A549 (cell line): ENCODE measurements around the gene BLACAT1. TPM values are rescaled to one million over a fixed set of nuclear protein-coding genes. Genes with fewer than 3 reads are reported as not detected.

Source experiments
- ATAC-seq, 2 experiments: fragments of 200-7000 bp in 1 of 2; fragments of >200 bp in 1 of 2; cut with Nextera tagmentation in 1 of 2; cut with Tn5 transposase in 1 of 2; 3 replicates each; pipeline versions ENCODE4 v1.8.0 to v1.9.1; 2018 to 2020; ENCODE audit warnings: mild to moderate bottlenecking in 1 of 2, moderate library complexity in 1 of 2
- CTCF ChIA-PET: fragments of 300-600 bp; sonication (Branson Sonifier 250); formaldehyde crosslinking; extraction: SDS; loops from one replicate; lab custom pipeline; 2021; ENCODE audit warnings: antibody characterized with exemption, inconsistent platforms; lab: Yijun Ruan, JAX
- POLR2A ChIA-PET: fragments of 350-600 bp; formaldehyde crosslinking; extraction: SDS; loops from one replicate; lab custom pipeline; 2021; ENCODE audit warnings: antibody characterized with exemption, inconsistent platforms; lab: Yijun Ruan, JAX
- DNase-seq, 2 experiments: peaks; one replicate each; pipeline versions ENCODE4 v3.0.0 to v3.0.0-alpha.2; 2011 to 2016; ENCODE audit warnings: low read depth in 1 of 2, low spot score in 1 of 2
- FAIRE-seq: peaks from 2 replicates; lab custom pipeline; 2011; peaks lifted over from hg19 to GRCh38; lab: Jason Lieb, UNC
- H3K27ac ChIP-seq, 2 experiments: fragments of >200 bp; sonication (Bioruptor Twin); formaldehyde crosslinking; 3 replicates each; pipeline ENCODE4 v1.5.1; 2016 to 2017
- H3K4me1 ChIP-seq: fragments of >200 bp; sonication (Bioruptor Twin); formaldehyde crosslinking; 3 replicates; pipeline ENCODE4 v1.6.1; 2016
- H3K4me2 ChIP-seq: fragments of >200 bp; sonication (Bioruptor Twin); formaldehyde crosslinking; 3 replicates; pipeline ENCODE4 v1.6.1; 2016
- H3K4me3 ChIP-seq: fragments of >200 bp; sonication (Bioruptor Twin); formaldehyde crosslinking; 3 replicates; pipeline ENCODE4 v1.5.1; 2016
- H3K9me3 ChIP-seq: fragments of >200 bp; sonication (Bioruptor Twin); formaldehyde crosslinking; 3 replicates; pipeline ENCODE4 v1.6.1; 2016
- CHD2 ChIP-seq: fragments of 150-350 bp; IDR thresholded peaks from 2 replicates; pipeline ENCODE4 v1.6.1; 2014; ENCODE audit warnings: low read length; ENCODE audit not compliant: partially characterized antibody
- CTCF ChIP-seq: fragments of >200 bp; sonication (Bioruptor Twin); formaldehyde crosslinking; IDR thresholded peaks from 3 replicates; pipeline ENCODE4 v1.5.1; 2016
- EHF ChIP-seq: fragments of 250-450 bp; sonication (Bioruptor Pico); IDR thresholded peaks from 2 replicates; pipeline ENCODE4 v1.5.0; 2020; ENCODE audit warnings: mild to moderate bottlenecking
- FOSB ChIP-seq: fragments of 250-450 bp; sonication (Bioruptor Pico); IDR thresholded peaks from 2 replicates; pipeline ENCODE4 v1.5.0; 2020; ENCODE audit warnings: mild to moderate bottlenecking, moderate library complexity
- JUN ChIP-seq, 2 experiments: fragments of >200 bp; sonication (Bioruptor Twin); formaldehyde crosslinking; IDR thresholded peaks; 2 replicates in 1 of 2; 3 replicates in 1 of 2; pipeline ENCODE4 v1.6.1; 2016 to 2017
- MAZ ChIP-seq: fragments of 150-350 bp; IDR thresholded peaks from 2 replicates; pipeline ENCODE4 v1.6.1; 2014; ENCODE audit warnings: antibody characterized with exemption, low read depth, low read length, borderline replicate concordance
- RAD21 ChIP-seq, 2 experiments: fragments of >200 bp in 1 of 2; sonication (Bioruptor Twin) in 1 of 2; formaldehyde crosslinking in 1 of 2; IDR thresholded peaks in 1 of 2; conservative IDR thresholded peaks in 1 of 2; 2 replicates in 1 of 2; 3 replicates in 1 of 2; pipeline ENCODE4 v1.6.1; 2012 to 2018; ENCODE audit warnings: inconsistent platforms in 1 of 2
- REST ChIP-seq: fragments of 200-600 bp; sonication (generic); IDR thresholded peaks from 2 replicates; pipeline ENCODE4 v1.6.1; 2016; ENCODE audit warnings: antibody characterized with exemption, mild to moderate bottlenecking, moderate library complexity
- SMC3 ChIP-seq: fragments of >200 bp; sonication (Bioruptor Twin); formaldehyde crosslinking; IDR thresholded peaks from 3 replicates; pipeline ENCODE4 v1.6.1; 2018; ENCODE audit warnings: inconsistent platforms
- USF2 ChIP-seq: fragments of 450-650 bp; IDR thresholded peaks from 2 replicates; pipeline ENCODE4 v1.6.1; 2014; ENCODE audit warnings: antibody characterized with exemption
- ZC3H11A ChIP-seq: fragments of 450-650 bp; IDR thresholded peaks from 2 replicates; pipeline ENCODE4 v1.6.1; 2014; ENCODE audit warnings: antibody characterized with exemption, mild to moderate bottlenecking
- ZNF302 ChIP-seq: fragments of 250-450 bp; sonication (Bioruptor Pico); IDR thresholded peaks from 2 replicates; pipeline ENCODE4 v1.9.0; 2021; ENCODE audit warnings: inconsistent platforms, mild to moderate bottlenecking, moderate library complexity
- WGBS: methylation state at CpG from one replicate; pipeline ENCODE4 v1.1.6; 2017; ENCODE audit errors: missing lambda C conversion rate; 5-methylcytosine and 5-hydroxymethylcytosine counted together
- polyA plus RNA-seq, 4 experiments: library from polyadenylated mRNA; depleted of rRNA in 3 of 4; stranded (reverse); fragments of >200 nt; fragmentation: RNase III in 1 of 4; extraction: RNeasy Plus Mini Kit Qiagen cat#74134 plus additional on column Dnase treatment in 1 of 4; gene quantifications; 2 replicates in 3 of 4; 3 replicates in 1 of 4; pipeline ENCODE4 v1.2.3, GENCODE V29; 2011 to 2017

BLACAT1 gene
- polyA plus RNA-seq, 2 of the 4 experiments (the other 2 are of a cell fraction) = 0.09 TPM; not detected in 1

GRCh38 chr1:205491794-205492193 is 35.9 kb upstream of the BLACAT1 start:
- FAIRE-seq = no peak
- no peak for TF ChIP-seq JUN (IDR thresholded peaks at IDR 0.05)
- TF ChIP-seq CTCF = no peak
- no peak for TF ChIP-seq USF2
- POLR2A ChIA-PET = no interaction called here
- 68% methylated on average over 3 of the region's 4 CpGs for WGBS
- CTCF ChIA-PET = interaction anchor here (1.1 to 26.5 kb wide), 5 partner anchors 9 to 166 kb away, joined by 3 to 560 read pairs (median 19); no protein-coding TSS in a partner anchor
- Histone ChIP-seq H3K4me1 (peaks cover 9% of the 10 kb centered on the region), H3K27ac (no peak overlapping the region), H3K4me2 (no peak overlapping the region), H3K4me3 (no peak overlapping the region), H3K9me3 (no peaks in the 10 kb centered on the region)
- ATAC-seq = no peak
- no peak for DNase-seq

GRCh38 chr1:205488074-205488723 is 32.4 kb upstream of the BLACAT1 start:
- Histone ChIP-seq H3K4me3 (no peak overlapping the region), H3K27ac (no peak overlapping the region), H3K9me3 (no peaks in the 10 kb centered on the region), H3K4me1 (peaks cover 8% of the 10 kb centered on the region), H3K4me2 (no peak overlapping the region)
- CTCF ChIA-PET = interaction anchor here (0.6 to 26.5 kb wide), 34 partner anchors 12 to 530 kb away, joined by 3 to 560 read pairs (median 5); partner anchors contain the start of genes CDK18 and KLHDC8A
- DNase-seq (peak; percentile 69 to 87), FAIRE-seq (no peak), ATAC-seq (peak; percentile 67 to 83)
- peak; percentile 74 for TF ChIP-seq SMC3
- no peak for TF ChIP-seq FOSB (CRISPR knock-in tag)
- no peak for TF ChIP-seq EHF
- TF ChIP-seq ZNF302 (CRISPR knock-in tag) = no peak
- TF ChIP-seq CHD2 = no peak
- TF ChIP-seq REST = peak; percentile 85
- peak; percentile 56 to 68 for TF ChIP-seq RAD21 (conservative IDR thresholded peaks at IDR 0.05 in 1 of 2, IDR thresholded peaks at IDR 0.05 in 1 of 2)
- peak; percentile 76 for TF ChIP-seq CTCF
- POLR2A ChIA-PET = no interaction called here
- 24% methylated on average over 9 of the region's 9 CpGs for WGBS

GRCh38 chr1:205486258-205486657 is 30.4 kb upstream of the BLACAT1 start:
- ChIA-PET POLR2A (no interaction called here), CTCF (interaction anchor here (0.6 to 26.5 kb wide), 36 partner anchors 8 to 1453 kb away, joined by 3 to 560 read pairs (median 11); partner anchors contain the start of genes BLACAT1, CDK18 and KLHDC8A)
- H3K27ac ChIP-seq = no peak overlapping the region

More at GRCh38 chr1:205486258-205486657, 30.4 kb upstream of the BLACAT1 start:
- H3K9me3 ChIP-seq = no peaks in the 10 kb centered on the region
- WGBS = 67% methylated on average over 6 of the region's 6 CpGs
- ATAC-seq (no peak), DNase-seq (no peak), FAIRE-seq (no peak)
- H3K4me2 ChIP-seq = no peak overlapping the region
- no peak for TF ChIP-seq MAZ
- no peak for TF ChIP-seq ZC3H11A
- H3K4me3 ChIP-seq = no peak overlapping the region
- H3K4me1 ChIP-seq = no peaks in the 10 kb centered on the region
